GDM1 (cell line): ENCODE data around the gene RIPK4.

Experiments
- DNase-seq: peaks from one replicate; lab custom pipeline; 2025; lab: John Stamatoyannopoulos, UW

RIPK4 gene

DNA sequence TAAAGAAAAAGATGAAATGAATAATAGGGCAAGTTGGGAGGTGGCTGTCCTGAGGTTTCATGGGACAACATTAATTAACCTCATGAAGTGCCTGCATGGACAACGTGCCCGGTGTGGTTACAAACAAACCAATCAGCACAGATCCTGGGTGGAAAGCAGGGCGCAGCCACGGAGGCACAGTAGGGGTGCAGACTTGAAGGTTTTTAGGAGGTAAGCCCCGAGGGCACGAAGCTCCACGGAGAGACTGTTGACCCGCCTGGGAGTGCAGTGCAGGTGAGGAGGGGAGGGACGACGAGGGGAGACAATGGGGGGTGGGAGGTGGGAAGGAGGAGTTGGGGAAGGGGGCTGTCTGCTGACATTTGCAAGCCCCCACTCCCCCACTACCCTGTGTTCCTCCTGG, 2.3 kb upstream of the RIPK4 start:
- DNase-seq: no peak

DNA sequence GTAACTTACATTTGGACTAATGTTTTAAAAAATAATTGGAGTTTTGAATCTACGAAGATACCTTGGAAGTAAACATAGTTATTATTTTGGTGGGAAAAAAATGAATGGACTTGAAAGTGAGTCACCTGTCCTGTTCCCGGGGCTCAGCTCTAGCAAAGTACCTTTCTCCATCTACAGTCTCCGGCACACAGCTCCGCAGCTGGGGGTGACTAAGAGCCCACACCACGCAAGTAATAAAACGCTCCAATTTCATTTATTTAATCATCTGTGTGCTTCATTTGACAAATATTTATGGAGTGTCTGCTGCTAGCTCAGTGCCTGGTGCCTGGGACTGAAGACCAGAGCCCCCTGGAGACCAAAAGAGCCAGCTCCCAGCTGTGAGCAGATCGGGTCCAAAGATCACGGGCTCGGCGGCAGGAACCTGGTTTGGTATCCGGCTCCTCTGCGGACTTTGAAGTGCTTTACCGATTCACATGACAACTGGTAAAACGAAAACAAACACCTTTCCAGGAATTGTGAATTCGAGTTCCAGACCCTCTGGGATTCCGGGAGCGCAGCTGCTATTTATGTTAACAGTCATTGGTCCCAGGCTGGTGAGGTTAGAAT, 1.7 kb upstream of the RIPK4 start:
- DNase-seq: no peak

DNA sequence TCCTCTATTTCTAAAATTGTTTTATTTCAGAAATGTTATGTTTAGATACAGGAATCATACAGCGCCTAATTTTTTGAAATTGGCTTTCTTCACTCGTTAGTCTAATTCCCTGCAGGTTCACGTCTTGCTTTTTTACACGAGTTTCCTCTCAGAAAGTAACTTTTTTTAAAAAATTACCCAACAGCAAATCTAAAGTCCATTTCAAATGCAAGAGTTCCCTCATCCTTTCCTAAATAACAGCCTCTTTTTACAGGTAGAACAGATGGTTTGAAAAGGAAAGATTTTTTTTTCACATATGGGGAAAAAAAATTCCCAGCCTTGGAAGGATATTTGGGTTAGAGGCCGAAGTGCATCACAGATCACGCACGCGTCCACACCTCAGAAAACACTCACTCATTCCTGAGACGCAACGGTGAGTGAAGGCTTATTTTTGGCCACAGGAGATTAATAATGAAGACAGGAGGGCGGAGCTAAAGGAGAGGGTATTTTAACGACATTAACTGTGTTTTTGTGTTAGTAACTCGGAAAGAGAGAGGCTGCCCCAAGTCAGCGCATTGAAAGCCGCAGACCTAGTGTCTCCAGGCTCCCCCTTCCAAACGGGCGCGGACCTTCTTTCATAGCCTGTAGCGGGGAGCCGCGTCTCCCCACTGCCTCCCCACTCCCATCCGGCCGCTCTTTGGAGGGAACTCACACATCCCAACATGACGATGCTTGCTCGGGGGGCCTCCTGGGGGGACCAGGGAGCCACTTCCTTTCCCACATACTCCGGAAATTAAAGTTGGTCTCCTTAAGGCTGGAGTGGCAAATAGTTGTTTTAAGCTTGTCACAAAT, 969 bp upstream of the RIPK4 start:
- DNase-seq: no peak

DNA sequence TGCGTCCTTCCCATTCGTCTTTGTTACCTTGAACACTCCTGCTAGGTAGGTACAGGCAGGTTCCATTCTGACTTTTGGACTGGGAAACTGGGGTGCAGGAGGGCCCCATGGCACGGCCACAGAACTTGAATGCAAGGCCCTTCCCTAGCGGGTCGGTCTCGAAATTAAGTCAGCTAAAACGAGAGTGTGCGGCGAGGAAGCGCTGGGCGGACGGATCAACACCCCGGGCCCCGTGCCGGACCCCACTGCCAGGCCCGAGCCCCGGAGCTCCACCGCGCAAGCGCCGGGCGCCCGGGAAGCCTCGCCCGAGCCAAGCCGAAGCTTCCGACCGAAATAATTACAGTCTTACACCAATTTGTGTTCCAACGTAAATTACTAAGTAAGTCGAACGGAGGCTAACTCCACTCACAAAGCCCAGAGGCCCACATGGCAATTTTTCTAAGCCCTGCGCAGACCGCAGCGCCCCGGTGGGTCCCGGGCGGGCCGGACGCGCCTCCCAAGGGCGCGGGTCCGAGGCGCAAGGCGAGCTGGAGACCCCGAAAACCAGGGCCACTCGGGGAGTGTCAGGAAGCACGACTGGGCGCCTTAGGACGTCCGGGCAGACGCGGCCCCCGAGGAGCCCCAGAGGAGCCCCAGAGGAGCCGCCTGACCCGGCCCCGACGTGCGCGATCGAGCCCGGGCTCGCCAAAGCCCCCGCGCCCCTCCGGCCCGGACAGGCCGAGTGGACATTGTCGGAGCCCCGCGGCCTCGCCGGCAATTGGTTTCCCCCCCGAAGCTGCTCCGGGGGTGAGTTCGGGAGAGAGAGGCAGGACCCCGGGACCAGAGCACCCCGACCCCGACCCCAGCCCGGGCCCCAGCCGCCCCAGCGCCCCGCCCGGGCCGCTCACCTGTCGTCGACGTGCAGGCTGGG, 624 bp downstream of the RIPK4 start:
- DNase-seq: no peak

DNA sequence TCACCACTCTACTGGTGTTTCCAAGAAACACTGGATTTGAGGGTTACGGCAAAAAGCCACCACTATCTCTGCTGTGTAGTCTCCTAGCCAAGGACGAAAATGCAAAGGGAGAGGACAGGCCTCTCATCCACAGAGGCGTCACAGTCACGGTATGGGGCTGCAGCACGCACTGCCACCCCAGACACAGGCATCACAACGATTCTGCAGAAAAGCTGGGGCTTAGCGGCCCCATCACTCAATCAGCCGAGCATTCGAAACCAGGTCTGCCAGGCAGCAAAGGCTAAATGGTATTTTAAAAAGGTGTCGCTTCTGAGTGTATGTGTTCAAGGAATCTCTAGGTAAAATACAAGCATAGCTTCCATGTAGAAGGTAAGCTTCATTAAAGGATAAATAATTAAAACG, 1.4 kb downstream of the RIPK4 start:
- no peak for DNase-seq

DNA sequence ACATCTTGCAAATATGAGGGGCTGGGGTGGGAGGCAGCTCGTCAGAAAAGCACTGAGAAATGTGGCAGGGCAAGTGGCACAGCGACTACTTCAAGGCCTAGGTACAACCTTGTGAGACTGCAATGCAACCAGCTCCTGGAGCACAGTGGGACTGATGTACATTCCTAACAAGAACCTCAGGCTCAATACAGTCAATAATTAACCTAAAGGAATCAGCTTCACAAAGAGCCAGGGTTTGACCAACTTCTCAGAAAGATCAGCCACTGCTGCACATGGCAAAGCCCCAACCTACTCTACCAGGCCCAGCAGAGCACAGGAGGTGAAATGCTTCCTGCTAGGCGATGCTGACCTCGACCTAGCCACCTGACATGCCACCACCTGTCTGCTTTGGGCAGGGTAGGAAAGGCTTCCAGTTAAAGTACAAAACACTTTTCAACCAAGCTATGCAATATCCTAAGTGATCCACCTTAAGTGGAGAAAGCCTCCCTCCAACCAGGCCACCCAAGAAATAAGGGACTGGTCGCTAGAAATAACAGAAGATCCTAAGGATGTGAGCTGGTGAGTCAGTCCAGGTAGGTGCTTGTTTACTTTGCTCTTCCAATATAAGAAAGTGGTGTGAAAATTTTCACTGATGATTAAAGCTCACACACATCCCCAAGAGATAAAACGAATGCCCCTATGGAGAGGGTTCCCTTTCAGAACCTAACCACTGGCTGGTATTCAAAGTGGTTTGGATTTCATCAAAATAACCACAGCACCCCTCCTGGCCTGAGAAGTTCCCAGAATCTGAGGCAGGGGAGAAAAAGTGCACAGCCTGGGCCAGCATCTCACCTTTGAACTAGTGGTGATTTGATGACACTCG, 2.1 kb downstream of the RIPK4 start:
- DNase-seq: no peak

DNA sequence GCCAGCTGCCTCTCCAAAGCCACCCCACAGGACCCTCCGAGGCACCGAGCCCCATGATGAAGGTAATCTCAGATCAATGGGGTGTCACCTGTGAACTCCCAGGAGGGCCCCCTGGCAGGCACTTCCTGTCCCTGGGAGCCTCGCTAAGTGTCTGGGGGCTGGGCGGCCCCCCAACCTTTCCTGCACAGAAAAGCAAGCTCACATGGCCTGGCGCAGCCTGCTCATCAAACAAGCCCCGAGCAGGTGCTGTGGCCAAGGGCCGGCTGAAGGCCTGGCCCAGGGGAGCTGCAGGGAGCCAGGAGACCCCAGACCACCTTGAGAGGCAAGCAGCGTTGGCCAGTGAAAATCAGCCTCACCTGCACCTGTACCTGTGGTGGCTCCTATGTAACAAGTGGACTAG, 2.9 kb downstream of the RIPK4 start:
- no peak for DNase-seq

DNA sequence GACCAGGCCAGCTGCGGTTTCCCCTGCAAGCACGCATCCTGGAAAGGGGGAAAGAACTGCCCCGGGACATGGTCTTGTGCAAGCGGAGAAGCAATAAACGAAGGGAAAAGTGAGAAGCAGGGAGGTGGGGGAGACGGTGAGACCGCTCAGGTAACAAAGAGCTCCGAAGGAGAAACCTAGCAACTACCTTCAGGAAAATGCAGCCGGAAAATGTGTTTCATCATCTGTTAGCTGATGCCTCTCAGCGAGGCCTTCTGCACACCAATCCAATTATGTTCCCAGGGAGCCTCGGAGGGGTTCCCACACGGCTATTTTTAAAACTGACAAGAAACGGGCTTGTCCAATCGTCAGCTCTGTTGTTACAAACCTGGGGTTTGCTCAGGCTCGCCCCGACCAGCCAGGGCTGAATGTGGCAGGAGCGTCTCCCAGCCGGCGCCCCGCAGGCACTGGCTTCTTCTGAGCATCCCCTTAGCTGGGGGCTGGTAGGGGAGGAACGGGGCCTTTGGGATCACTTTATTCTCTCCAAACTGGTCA, 3.4 kb downstream of the RIPK4 start:
- DNase-seq: no peak

DNA sequence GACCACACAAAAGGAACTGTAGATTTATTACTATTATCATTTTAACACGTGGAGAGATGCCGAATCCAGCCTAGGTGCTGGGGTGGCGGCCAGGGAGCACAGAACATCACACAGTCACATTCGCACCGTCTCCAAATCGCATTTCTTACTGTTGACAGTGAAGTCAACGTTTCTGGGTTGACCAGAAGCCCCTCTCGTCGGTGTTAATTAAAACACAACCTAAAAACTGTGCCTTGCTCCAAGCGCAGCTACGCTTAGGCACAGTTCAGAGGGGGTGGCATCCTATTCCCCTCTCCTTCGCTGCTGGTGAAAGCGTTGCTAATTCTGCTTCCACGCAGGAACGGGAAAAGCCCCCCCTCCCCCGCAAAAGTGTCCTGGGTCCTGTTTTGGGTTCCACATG, 4.1 kb downstream of the RIPK4 start:
- DNase-seq: no peak

DNA sequence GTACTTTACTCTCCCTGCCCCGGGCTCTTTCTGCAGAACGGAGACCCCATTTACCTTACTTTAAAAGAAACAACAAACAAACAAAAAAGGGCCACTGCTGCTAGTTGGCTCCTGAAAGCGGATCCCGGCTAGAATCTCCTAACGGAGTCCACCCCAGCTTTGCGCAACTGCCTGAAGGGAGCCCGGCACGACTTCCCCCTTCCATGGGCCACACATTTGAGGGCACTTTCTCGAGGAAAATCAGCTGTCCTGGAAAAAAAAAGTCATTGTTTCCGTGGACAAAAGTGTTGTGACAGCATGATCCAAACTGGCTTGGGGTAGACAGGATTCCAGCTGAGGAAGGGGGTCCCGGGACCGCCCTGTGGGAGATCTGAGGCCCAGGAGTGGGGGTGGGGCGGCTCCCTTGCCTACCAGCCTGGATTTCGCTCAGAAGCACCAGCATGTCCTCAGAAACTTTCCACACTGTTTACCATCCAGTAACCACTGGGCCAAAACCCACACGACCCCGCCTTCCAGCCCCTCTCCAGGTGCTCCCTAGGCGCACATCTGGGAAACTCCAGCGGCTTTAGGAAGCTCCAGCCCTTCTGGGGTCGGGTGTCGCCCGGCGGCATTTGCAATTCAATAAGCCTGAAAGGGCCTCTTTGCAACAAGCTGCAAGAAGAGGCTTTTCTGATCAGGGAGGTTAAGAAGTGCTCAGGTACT, 4.8 kb downstream of the RIPK4 start:
- DNase-seq: no peak

DNA sequence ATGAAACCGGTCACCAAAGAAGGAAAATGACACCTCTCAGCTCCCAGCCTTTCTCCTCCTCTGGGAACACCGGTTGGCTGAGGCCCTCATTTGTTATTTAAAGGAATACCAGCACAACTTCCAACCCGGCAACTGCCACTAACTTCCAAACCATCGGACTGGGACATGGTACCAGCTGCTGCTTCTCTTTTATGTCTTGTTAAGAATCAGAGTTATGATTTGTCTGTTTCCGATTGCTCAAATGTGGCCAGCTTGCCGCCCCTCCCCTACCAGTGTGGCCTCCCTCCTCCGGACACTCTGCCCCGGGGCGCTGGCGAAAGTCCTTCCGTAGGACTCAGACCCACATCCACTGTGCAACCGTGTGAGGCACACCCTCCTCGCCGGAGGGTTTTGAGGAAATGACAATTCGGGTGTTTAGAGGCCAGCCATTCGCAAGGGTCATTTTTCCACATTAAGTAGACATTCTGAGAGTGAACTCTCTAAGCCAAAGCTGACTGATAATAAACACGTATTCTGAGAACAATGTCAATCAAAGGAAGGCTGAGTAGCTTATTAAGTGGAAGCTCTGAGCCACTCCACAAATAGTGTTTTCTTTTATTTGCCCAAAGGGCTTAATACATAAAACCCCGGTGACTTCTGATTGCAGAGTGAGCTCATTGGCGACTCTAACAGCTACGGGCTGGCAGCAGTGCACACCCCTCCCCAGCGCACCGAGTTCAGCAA, 5.5 kb downstream of the RIPK4 start:
- no peak for DNase-seq

DNA sequence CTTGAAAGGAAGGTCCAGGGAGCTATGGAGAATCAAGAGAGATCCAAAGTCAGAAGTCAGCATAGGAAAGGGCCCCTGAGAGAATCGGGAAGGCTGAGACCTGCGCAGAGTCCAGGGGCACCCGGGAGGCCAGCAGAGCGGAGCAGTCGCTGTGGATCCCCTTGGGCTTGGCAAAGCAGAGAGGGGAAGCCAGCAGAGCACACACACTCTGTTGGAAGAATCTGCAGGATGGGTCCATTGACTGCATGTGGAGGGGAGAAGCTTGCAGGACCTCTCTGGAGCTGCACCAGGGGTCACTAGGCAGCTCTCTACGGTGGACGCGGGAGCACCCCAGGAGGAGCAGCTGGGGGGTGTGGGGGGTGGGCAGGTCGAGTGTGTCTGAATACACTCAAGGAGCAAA, 6.4 kb downstream of the RIPK4 start:
- no peak for DNase-seq

DNA sequence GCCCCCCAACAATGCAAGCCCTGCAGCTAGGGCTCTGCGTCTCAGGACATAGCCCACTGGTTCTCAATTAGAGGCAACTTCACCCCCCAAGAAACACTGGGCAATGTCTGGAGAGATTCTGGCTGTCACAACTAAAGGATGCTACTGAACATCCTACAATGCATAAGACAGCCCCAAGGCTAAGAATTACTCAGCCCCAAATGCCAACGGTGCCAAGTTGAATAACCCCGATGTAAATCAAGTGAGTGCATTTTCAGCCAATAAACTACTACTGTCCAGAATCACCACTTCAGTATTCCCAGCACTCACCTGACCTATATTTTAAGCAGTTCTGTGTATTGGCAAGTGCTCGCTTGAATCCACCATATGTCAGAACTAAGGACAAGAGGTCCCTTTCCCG, 6.9 kb downstream of the RIPK4 start:
- DNase-seq: no peak

DNA sequence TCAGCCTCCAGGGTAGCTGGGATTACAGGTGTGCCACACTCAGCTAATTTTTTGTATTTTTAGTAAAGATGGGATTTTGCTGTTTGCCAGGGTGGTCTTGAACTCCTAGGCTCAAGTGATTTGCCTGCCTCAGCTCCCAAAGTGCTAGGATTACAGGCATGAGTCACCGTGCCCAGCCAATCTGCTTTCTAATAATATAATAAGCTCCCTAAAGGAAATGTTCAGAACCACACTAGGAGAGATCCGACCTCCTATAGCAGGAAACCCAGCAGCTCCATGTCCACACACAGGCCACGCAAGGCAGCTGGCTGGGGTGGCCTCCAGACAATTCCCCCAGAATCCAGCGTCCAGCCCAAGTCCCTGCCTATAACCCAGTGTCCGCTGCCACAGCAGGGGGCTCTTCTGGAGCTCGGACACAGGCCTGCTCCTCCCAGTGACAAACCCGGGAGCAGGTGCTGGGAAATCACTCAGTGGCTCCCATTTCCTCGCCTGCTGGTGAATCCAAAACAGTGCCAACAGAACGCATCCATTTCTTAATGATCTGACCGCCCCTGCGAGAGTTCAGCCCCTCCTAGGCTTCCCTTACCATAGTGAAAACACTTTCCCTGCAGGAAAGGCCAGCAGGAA, 7.5 kb downstream of the RIPK4 start:
- DNase-seq: no peak

DNA sequence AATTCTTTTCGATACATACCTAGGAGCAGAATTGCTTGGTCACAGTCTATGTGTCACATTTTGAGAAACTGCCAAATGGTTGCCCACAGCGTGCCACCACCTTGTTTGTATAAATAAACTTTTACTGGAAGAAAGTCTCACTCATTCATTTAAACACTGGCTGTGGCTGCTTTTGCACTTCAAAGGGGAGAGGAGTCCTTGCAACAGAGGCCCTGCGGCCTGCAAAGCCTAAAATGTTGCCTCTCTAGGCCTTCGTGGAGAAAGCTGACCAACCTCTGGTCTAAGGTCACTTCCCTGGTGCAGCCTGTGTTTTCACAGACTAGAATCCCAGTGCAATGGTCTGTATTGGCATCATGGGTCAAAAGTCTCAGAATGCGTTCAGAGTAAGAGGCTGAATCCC, 8.3 kb downstream of the RIPK4 start:
- DNase-seq: no peak

DNA sequence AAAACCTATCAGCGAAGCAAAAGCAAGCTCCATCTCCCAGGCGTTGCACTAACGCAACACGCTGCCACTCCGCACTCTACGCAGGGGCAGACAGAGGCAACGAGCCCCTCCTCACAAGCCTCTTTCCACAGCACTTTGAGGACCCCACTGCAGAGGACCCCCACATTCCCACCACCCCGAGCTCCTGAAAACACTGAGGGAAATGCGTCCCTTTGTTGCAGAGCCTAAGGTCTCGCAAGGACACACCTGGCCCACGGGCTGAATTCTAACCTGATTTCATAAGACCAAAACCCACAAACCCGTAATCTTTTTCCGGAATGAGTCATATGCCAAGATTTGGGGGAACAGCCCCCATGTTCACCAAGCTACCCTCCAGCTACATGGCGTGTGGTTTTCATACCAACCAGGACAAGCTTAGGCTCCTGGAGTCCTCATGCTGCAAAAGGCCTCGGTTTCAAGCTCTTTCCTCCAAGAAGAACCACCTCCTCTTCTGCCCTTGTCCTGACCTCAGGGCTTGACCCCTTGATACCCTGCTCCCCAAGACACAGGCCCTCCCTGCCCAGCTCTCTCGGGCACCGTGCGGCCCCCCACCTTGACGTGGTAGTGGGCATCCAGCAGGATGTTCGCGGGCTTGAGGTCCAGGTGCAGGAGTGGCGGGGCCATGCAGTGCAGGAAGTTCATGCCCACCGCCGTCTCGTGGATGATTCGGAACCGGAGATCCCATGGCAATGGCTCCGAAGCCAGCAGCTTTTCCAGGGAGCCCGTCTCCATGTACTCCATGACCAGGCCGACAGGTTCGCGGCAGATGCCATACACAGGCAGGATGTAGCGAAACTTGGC, 10.7 kb downstream of the RIPK4 start:
- DNase-seq: no peak

DNA sequence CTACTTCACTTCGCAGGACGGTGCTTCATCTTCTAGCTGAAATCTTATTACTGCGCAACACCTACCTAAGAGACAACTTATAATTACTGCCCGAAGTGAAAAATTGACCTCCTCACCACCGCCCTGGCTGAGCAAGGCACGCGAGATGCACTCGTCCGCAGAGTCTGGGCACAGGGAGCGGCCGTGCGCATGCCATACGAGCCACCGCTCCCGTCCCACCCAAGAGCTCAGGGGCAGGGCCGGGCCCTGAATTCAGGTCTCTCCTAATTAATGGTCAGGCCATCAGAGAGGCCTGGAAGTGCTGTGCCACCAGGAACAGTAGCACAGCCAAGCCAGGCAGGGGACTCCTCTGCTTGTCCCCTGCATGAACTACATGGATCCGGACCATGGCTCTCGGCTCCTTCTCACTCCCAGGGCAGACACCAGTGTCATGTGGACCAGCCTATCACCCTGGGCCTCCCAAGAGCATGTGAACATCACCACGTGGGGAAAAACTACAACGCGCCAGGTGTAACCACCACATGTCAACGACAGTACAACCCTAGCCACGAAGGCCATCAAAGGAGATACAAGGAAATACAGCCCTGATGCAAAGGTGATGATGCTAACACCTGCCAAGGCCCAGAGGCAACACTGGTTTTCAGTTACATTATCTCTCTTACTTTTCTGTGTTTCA, 11.5 kb downstream of the RIPK4 start:
- no peak for DNase-seq

DNA sequence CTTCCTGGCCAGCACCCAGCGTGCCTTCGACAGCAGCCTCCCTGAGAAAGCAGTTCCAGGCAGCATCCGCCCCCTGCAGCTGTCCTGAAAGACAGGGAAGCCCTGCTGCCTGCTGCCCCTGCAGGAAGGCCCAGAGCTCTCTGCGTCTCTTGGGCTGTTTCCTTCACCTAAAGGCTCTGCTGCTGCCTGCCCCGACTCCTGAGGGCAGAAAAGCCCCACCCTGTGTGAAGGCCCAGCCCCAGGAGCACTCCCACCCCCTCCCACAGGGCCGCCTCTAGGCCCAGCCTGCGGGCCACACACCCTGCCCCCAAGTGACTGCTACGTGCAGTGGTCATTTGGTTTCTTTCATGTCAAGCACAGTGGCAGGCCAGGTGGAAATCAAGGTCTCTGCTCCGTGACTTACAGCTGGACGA, 12.4 kb downstream of the RIPK4 start:
- no peak for DNase-seq
